ENCODE measurements around the gene ADAMTSL5. TPM values are rescaled to one million over a fixed set of nuclear protein-coding genes. Genes with fewer than 3 reads are reported as not detected.

Gene ADAMTSL5
- total and polyA plus RNA-seq, 9 of the 15 experiments (the other 6 are each of a cell fraction or from before 2014, with no cell fraction given), result 1.0 to 11.6 (median 4.1) TPM

DNA sequence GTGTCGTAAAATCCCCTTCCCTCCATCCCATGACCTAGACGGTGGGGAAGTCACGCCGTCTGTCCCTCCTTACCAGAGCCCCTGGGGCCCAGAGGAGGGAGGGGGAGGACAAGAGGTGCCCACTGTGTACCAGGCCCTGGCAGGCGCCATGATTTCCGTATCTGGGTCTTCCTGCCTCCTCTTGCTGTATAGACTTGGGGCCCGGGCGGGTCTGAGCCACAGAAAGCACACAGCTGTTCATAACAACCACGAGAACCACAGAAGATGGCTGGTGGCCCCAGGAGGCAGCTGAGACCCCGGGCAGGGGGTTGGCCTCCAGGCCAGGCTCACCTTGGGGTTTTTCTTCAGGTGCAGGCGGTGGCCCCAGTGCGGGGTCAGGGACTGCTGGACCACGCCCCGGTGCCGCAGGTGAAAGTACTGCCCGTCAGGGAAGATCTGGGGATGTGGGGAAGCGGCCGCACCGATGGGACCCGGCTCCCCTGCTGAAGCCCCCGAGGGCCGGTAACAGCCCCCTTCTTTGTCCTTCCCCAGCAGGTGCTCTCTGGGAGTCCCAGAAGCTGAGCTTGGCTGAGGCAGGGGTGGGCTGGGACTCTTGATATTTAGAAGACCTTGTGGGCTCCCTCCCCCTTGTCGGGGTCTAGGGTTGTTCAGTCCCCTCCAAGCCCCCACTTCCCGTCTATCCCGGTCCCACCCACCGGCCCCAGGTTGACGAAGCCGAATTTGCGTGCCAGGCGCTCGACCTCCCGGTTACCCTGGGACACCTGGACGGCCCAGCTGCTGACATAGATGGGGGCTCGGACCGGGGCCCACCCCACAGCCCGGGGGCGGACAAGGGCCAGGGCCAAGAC lies 23.1 kb downstream of the ADAMTSL5 start:
- H4K20me1 ChIP-seq (replicated peaks; ENCODE audit: control insufficient read depth, insufficient read depth, low read length), result peaks cover 6% of the 10 kb centered on the region; the same call in 1 of the 2 replicates
- H3K27me3 ChIP-seq (ENCODE audit: control insufficient read depth in 2 of 2, insufficient read depth in 2 of 2, low read length in 2 of 2), result no peaks in the 10 kb centered on the region
- POLR2A ChIA-PET, result no interaction called here
- no peaks in the 10 kb centered on the region for H3K9me3 ChIP-seq (replicated peaks; ENCODE audit: control insufficient read depth, insufficient read depth, low read depth, low read length)
- BruUV-seq (replicated peaks), result TSS peak; percentile 83
- H3K4me2 ChIP-seq (ENCODE audit: insufficient read depth, low read length), result peak overlapping the region; percentile 96
- H3K9me1 ChIP-seq (ENCODE audit: control insufficient read depth, insufficient read depth, low read length), result no peaks in the 10 kb centered on the region
- H3K4me1 ChIP-seq (replicated peaks in 1 of 2; ENCODE audit: control insufficient read depth in 2 of 2, insufficient read depth in 2 of 2, low read length in 2 of 2), result peaks cover 26 to 74% of the 10 kb centered on the region in 2 experiments
- intact Hi-C loops (cut with micrococcal nuclease) (no loop called here), in situ Hi-C loops (cut with MboI) (no loop called here)
- FAIRE-seq, result no peak
- H3K9ac ChIP-seq (ENCODE audit: insufficient read depth in 1 of 2, low read depth in 2 of 2, low read length in 2 of 2), result peak overlapping the region; percentile 83 to 95
- no peak for ATAC-seq
- H3K79me2 ChIP-seq (ENCODE audit: control insufficient read depth, insufficient read depth, low read length), result peaks cover 27% of the 10 kb centered on the region
- DNase-seq (ENCODE audit: extremely low read depth in 1 of 4, low spot score in 3 of 4), result peak in 1 of 4 experiments; percentile 38
- H3K4me3 ChIP-seq, result peak overlapping the region; percentile 59
- WGBS (ENCODE audit: insufficient coverage, low coverage, missing lambda C conversion rate), result 43% methylated on average over 21 of the region's 37 CpGs
- H3K36me3 ChIP-seq (ENCODE audit: control insufficient read depth, insufficient read depth, low read length), result no peaks in the 10 kb centered on the region
- peak overlapping the region; percentile 100 for H2AFZ ChIP-seq (ENCODE audit: low read depth, low read length)
- CTCF ChIA-PET (ENCODE audit: low intra/inter-chr PET ratio), result no interaction called here
- peak overlapping the region; percentile 94 for H3K27ac ChIP-seq (ENCODE audit: extremely low read depth, low read depth, low read length)
- TF ChIP-seq, protein P1, sequence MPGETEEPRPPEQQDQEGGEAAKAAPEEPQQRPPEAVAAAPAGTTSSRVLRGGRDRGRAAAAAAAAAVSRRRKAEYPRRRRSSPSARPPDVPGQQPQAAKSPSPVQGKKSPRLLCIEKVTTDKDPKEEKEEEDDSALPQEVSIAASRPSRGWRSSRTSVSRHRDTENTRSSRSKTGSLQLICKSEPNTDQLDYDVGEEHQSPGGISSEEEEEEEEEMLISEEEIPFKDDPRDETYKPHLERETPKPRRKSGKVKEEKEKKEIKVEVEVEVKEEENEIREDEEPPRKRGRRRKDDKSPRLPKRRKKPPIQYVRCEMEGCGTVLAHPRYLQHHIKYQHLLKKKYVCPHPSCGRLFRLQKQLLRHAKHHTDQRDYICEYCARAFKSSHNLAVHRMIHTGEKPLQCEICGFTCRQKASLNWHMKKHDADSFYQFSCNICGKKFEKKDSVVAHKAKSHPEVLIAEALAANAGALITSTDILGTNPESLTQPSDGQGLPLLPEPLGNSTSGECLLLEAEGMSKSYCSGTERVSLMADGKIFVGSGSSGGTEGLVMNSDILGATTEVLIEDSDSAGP (CRISPR knock-in tag; IDR thresholded peaks at IDR 0.05), result no peak
- TF ChIP-seq E2F4 (CRISPR knock-in tag; IDR thresholded peaks at IDR 0.05; ENCODE audit: low read depth), result 0 out of 2 replicates have a peak, but pooled peaks have one; percentile 60
- 0 out of 2 replicates have a peak, but pooled peaks have one; percentile 45 for TF ChIP-seq PRMT5 (CRISPR knock-in tag; IDR thresholded peaks at IDR 0.05)
- TF ChIP-seq KLF1 (tag; IDR thresholded peaks at IDR 0.05), result no peak
- TF ChIP-seq, protein P2, sequence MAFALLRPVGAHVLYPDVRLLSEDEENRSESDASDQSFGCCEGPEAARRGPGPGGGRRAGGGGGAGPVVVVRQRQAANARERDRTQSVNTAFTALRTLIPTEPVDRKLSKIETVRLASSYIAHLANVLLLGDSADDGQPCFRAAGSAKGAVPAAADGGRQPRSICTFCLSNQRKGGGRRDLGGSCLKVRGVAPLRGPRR (CRISPR knock-in tag; IDR thresholded peaks at IDR 0.05), result no peak
- TF ChIP-seq PPARD (CRISPR knock-in tag; IDR thresholded peaks at IDR 0.05), result no peak
- no peak for TF ChIP-seq E4F1 (CRISPR knock-in tag; IDR thresholded peaks at IDR 0.05; ENCODE audit: borderline replicate concordance)
- TF ChIP-seq DMBX1 (CRISPR knock-in tag; IDR thresholded peaks at IDR 0.05; ENCODE audit: borderline replicate concordance), result no peak
- TF ChIP-seq GATAD2B (IDR thresholded peaks at IDR 0.05; ENCODE audit: borderline replicate concordance), result peak; percentile 37; the same call in 1 of the 2 replicates
- TF ChIP-seq FOXA3 (CRISPR knock-in tag; conservative IDR thresholded peaks at IDR 0.05 in 1 of 2, IDR thresholded peaks at IDR 0.05 in 1 of 2), result no peak
- no peak for TF ChIP-seq CREM (IDR thresholded peaks at IDR 0.05; ENCODE audit: low read depth)
- TF ChIP-seq BRF1 (IDR thresholded peaks at IDR 0.05; ENCODE audit: borderline replicate concordance, extremely low read depth, insufficient read length), result no peak
- 0 out of 2 replicates have a peak, but pooled peaks have one; percentile 31 for TF ChIP-seq ZBTB1 (CRISPR knock-in tag; IDR thresholded peaks at IDR 0.05; ENCODE audit: borderline replicate concordance, low read depth)
- TF ChIP-seq RBM22 (IDR thresholded peaks at IDR 0.05; ENCODE audit: low read depth, low read length, poor library complexity, severe bottlenecking), result no peak
- TF ChIP-seq TCF7 (IDR thresholded peaks at IDR 0.05; ENCODE audit: borderline replicate concordance), result no peak
